Activated effector memory CD4-positive, alpha-beta T cell treated with anti-CD3 and anti-CD28 coated beads, Interleukin-2, amount 50 U/mL, for 16 hours (primary cell): ENCODE data around the gene TAOK3.
"Not testable (repeated sequence)": the region's sequence is repeated elsewhere in the genome, so short reads cannot be mapped to it uniquely, and the experiment has no call there.

ENCODE experiments used
- DNase-seq: peaks from one replicate; pipeline ENCODE4 v3.0.0-alpha.2; 2020

Gene TAOK3

DNA sequence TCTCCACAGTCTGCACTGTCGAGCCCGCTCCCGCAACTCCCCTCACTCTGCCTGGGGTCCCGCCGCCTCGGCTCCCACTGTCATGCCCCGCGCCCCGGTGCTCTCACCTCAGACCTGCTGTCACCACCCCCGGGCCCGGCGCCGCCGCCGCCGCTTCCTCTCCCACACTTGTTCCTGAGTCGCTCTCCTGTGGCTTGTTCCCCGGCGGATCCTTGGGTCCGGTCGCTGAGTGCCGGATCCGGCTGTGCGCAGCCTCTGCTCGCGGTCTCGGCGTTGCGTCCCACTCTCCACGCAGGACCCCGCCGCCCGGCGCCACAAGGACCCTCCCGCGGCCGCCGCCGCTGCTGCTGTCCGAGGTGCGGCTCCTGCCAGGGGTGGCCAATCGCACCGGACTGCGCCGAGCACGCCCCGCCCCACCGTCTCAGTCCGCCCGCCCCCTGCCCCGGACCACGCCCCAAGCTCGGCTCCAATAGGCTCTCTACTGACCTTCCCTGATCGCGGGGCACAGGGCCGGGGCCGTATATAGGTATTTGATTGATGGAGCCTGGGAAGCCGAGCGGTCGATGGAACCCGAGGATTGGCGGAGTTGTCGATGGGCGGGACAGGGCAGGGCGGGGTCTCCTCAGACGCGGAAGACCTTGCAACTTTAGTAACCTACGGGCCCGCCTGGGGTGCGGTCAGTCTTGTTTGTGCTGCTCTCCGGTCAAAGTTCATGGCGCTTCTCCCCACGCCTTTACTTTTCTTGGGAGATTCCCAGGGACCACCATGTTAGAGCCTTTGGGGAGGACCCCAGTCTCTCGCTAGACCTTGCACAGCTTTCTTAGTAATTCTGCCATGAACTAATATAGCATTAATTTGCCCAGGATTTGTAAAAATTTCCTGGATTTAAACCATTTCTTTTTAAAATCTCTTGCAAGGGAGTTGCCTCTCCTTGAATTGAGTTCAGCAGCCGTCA, at the start of gene TAOK3:
TAOK3 (minus strand) TSS at position 367 of the 955 bp plus-strand sequence. CDS start 117,340 bp downstream, outside the sequence.
- peak; percentile 99 for DNase-seq

DNA sequence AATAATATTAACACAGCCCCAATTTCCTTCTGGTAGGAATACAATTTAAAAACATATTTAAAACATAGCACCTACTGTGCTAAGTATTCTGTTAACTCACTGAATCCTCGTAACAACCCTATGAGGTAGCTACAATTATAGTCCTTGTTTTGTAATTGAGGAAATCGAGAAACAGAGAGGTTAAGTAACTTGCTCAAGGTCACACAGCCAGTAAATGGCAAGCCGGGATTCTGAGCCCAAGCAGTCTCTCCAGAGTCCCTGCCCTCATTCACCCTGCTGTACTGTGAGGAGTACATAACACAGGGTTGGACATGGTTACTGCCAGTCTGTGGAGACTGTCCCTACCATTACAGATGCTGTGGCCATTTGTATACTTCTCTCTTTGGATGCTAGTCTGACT, 48.0 kb upstream of the TAOK3 start:
- DNase-seq: no peak

DNA sequence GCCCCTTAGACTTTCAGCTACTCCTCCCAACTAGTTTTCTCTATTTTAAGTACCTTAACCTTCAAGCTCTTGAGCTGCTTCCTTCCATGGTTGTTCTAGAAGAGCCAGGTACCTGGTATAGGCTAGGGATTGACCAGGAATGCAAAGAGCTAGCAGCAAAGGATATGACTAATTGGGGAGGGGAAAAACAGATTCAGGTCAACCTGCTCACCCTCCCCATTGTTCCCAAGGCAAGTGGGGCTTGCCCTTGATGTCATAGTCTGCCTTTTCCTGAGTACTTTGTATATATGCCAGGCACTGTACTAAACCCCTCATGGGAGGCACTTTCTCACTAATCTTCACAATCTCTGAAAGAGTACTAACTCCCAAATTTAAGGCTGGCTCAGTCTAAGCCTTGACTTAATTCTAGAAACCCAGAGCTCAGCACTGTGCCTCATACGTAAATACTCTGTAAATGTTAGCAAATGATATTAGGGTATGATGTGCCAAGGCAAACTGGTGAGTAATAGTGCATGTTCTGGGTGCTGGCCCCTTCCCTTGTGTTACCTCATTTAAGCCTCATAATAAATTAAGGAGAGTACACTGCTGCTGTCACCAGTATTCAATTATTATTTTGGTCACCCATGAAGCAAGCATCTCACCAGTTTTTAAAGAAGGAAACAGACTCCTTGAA, 45.8 kb upstream of the TAOK3 start:
- DNase-seq: no peak

DNA sequence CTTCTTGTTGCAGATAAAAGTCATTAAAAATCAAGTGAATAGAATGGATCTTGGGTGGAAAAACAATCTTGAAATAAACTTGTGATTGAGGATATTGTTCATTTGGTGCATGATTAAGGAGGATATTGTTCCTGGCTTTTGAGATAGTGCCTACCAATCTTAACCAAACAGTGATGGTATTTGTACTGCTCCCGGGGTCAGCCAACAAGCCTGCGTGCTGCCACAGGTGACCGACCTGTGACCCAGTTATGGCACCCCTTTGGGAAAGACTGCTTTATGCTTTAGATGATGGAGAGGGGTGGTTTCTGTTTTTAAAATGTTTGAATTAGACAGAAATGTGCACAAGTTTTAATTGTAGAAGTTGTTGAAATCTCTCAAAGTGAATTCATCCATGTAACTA, 45.2 kb upstream of the TAOK3 start:
- DNase-seq: no peak

DNA sequence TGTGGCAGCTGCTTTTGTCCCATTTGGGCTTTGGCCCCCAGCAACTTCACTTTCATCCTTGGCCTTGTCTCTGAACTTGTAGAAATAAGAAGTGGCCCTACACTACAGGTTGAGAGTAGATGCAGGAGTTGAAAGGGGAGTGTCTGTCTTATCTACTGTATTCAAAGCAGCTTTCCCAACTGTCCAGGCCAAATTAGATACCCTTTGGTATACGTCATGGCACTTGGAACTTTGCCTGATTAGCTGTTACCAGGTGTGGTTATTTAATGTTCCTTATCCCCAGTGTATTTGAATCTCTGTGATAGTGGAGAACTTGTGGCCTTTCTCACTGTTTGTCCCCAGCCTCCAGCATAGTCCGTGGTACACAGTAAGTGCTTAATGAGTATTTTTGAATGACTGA, 37.1 kb upstream of the TAOK3 start:
- DNase-seq: no peak

DNA sequence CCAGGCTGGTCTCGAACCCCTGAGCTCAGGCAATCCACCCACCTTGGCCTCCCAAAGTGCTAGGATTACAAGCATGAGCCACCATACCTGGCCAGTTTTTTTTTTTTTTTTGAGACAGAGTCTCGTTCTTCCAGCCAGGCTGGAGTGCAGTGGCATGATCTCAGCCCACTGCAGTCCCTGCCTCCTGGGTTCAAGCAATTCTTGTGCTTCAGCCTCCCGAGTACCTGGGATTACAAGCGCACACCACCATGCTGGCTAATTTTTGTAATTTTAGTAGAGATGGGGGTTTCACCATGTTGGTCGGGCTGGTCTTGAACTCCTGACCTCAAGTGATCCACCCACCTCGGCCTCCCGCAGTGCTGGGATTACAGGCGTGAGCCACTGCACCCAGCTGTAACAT, 35.5 kb upstream of the TAOK3 start:
- DNase-seq: not testable (repeated sequence)

DNA sequence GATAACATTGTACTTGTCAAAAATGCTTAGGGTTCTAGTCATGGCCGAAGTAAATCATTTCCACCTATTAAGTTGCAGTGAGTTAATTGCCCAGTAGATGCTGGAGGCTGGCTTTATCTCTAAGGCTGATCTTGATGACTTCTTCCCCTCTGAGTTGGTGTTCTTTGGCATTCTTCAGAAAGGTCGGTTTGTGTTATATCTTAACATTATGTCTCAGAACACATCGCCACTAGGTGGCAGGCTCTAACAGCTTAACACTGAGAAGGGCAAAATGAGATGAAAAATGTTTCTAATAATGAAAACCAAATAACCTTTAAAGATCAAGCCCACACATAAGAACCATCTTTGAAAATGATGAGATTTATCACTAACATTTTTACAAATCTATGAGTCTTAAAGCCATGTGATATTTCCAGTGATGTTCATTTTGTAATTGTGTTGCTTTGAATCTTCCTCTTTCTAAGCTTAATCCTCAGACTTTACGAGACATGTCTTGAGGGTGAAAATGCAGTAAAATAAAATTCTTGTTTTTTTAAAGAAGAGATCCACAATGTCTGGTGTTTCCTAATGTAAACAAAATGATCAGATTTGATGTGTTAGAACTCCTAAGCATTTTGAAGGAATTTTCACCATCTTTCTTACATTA, 32.3 kb upstream of the TAOK3 start:
- DNase-seq: peak; percentile 78

DNA sequence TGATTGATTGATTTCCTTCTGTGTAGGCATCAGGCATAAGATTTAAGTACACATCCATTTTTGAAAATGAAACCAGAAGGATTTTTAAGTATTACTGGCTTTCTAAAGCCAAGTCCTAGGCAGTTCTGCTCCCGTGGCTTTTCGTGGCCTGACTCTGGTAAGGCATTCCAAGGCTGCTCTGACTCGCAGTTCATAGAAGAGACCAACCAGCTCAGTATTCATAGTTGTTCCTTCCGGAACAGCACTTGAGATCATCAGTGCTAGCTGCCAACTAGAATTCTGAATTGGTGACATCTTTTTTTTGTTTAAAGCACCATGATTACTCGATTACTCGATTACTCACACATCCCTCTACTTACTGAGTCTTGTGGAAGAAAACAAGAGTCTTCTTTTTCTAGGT, 29.5 kb upstream of the TAOK3 start:
- no peak for DNase-seq

DNA sequence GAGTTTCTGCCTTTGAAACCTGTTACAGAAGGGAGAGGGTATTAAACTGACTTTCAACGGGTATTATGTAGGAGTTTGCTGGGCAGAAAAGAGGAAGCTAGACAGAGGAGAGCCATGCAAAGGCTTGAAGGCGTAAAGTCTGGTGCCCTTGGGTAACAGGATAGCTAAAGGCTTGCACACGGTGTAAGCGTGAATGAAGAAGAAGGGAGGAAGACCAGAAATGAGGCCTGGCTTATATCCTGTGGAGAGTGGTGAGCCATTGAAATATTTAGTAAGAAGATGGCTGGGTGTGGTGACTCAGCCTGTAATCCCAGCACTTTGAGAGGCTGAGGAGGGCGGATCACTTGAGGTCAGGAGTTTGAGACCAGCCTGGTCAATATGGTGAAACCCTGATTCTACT, 26.2 kb upstream of the TAOK3 start:
- no peak for DNase-seq

DNA sequence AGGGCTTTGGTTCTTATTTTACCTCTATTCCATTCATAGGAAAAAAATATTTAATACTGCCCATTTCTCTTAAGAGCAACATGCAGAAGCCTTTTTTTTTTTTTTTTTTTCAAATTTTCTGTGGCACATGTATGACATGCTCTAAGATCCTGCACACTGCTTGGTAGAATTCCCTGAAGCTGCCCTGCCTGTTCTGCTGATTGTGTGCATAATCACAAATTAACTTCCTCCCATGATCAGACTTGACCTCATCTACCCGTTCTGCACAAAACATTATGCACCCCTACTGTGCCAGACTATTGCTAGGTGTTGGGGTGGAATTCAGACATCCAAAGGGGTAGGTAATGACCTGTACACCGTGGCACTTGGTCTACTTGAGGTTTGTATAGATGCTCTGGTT, 25.8 kb upstream of the TAOK3 start:
- DNase-seq: no peak

DNA sequence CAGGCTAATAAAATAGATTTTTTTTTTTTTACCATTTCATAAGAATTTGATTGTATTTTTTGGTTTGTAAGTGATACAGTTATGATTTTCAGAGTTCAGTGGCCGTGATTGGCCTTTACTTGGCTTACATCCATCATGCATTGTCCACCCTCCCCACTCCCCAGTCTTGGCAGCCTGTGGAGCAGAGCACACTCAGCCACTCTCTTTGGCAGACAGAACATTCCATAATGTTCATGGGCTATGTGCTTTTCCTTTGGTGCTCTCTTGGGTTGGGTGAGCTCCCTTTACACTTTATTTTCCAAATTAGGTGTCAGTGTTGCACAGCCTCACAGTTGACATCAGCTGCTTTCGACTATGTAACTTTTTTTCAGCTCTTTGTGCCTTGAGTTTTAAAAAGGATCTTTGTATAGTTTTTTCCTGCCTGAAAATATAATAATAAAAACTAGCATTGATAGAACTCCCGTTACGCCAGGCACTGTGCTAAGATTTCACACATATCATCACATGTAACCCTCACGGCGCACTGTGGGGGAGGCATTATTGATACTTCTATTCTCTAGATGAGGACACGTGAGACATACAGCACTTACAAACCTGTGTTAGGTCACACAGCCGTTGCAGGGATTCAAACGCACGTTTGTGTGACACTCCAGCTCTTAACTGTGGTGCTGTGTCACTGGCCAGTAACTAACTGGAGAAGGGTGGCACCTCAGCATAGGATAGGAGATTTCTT, 25.2 kb upstream of the TAOK3 start:
- no peak for DNase-seq

DNA sequence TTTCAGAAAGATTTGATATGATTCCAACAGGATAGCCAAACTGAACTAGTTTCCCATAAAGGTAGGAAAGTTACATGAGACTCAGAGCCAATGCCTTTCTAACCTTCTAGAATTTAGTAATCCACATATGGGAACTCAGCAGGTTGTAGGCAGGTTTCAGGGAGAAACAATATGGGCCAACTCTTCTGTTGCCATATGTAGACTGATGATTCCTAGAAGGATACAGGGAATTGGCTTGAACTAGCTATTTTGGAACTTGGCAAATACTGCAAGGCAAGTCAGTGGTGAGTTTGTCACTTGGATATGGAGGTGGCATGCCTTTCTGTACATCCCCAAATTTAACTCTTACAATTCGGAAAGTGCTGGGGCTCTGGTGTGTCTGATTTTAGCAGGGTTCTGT, 19.1 kb upstream of the TAOK3 start:
- DNase-seq: no peak

DNA sequence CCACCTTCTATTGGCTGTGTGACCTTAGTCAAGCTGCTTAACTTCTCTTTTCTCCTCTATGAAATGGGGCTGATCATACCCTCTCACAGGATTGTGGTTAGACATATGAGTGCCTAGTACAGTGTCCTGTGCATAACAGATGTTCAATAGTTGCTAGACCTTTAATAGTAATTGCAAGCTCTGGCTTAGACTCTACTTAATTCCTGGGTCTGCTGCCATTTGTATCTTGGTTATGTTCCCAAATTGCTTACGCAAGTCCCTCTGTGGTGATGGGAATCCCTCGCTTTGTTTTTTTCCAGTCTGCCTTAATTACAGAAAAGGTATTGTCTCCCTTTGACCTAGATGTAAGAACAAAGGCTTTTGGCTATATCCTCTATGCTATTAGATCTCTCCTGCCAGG, 18.7 kb upstream of the TAOK3 start:
- no peak for DNase-seq

DNA sequence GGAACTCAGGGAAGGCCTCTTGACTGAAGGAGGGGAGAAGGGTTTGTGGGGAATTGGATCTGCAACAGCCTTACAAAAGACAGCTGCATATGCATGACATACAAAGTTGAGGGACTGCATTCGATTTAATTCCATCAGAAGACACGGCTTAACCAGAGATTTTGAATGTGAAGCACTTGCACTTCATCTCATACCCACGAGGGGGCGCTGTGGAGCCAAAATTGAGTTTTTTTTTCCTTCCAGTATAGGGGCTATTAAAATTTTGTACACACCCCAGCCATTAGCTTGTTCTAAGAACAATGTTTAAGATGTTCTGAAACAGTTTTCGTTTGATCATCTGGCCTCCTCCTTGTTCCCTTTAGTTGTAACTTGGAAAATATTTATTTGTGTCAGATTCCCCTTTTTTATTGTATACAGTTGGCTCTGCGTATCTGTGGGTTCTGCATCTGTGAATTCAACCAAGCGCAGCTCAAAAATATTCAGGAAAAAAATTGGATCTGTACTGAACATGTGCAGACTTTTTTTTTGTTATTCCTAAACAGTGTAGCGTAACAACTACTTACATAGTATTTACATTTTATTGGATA, 5.3 kb upstream of the TAOK3 start:
- peak; percentile 92 for DNase-seq

DNA sequence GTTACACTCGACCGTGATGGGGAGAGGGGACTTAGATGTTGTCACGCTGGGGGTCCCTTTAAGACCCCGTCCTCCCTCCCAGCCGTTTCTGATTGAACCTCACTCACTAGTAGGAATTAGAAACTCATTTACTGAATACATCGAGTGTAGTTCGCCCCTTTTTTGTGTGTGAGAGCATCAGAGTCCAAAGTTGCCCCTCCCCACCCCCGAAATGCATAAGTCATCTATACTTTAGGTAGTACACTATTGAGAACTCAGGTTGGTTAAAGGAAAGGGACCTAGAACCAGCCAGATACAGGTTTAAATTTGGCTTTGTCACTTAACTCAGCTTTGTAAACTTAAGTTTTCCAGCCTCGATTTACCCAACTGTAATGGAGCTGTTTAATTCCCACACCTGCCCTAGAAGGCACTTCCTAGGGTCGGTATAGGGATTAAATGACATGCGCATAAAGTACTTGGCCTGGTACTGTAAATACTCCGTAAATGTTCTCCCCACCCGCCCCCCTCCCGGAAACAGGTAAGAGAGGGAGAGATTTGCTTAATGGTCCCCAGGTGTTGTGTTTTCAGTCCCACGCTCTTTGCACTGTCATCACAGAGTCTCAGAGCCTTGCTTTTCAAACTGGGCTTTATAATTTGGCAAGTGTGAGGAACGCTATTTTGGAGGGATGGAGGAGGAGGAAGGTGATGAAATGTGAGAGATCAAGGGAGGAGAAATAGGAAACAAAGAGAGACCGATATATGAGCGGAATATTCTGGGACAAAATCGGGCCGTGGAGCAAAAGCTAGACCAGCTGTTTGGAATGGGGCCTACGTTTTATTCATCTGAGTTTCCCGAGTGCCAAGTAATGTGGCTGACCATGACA, 4.5 kb upstream of the TAOK3 start:
- DNase-seq: no peak

DNA sequence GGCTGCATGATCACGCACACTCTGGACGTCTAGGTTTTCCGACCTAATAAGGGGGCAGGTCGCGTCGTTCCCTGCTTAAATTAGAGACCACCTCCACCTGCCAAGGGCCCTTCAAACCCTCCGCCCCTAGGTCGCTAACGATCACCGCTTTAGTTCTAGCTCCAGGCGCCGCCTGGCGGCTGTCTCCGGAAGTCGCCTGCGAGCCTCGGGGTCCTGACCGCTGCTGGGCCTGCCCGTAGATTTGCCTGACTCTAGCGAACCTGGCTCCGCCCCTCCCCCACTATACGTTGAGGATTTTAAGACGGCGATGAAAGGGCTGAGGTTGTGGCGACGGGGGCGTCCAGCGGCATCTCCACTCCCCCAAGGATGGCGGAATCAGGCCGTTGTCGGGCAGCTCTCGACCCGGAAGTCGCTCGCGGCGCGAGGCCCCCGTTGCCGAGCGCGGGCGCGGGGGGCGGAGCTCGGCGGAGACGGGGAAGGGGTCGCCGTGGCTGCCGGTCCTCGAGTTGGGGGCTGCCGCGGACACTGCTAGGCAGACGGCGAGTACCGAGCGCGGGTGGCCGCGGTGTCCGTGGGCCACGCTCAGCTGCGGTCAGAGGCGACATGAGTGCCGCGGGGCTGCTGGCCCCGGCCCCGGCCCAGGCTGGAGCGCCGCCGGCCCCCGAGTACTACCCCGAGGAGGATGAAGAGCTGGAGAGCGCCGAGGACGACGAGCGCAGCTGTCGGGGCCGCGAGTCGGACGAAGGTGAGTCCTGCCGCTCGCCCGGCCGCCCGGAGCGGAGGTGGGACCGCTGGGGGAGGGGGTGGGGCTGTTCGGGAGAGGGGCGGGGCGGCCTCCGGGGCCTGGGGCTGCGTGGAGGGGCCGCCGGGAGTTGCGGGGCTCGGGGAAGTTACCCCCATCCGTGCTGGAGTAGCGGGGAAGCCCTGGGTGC, 3.6 kb upstream of the TAOK3 start, which contains the start of gene SUDS3:
SUDS3 (plus strand) TSS at position 467 of the 932 bp plus-strand sequence; CDS start at position 604, 137 bp downstream.
- DNase-seq: peak; percentile 98

DNA sequence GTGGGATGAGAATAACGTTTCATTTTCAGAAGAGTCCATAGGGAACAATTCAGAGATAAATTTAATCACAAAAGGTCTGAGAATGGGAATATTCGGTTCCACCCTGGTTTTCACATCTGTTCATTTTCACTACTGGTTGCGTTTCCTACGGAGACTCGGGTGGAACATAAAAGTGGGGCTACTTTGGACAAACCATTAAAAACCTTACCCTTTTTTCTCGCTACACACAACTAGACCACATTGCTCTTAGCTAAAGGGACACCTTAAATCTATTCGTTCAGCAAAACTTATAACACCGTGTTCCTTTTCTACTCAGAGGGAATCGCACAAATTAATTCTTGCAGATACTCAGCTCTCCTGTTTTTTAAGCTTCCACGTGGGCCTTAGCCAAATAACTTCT, 2.6 kb upstream of the TAOK3 start:
- no peak for DNase-seq

DNA sequence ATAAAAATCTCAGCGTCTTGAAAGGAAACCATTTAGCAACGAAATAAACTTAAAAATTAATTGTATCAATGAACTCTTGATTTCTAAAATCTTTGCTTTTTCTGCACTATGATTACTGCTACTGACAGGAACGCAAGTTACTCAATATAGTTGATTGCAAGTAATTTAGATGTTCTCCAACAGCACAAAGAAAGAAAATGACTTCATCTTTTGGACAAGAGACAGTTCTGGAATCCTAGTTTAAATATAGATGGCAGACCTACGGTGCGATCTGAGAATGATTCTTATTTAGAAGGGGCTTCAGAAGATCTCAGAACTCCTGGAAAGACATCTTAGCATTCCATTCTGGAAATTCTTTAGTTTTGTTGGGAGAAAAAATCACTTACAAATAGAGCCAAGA, 2.2 kb upstream of the TAOK3 start:
- DNase-seq: no peak

DNA sequence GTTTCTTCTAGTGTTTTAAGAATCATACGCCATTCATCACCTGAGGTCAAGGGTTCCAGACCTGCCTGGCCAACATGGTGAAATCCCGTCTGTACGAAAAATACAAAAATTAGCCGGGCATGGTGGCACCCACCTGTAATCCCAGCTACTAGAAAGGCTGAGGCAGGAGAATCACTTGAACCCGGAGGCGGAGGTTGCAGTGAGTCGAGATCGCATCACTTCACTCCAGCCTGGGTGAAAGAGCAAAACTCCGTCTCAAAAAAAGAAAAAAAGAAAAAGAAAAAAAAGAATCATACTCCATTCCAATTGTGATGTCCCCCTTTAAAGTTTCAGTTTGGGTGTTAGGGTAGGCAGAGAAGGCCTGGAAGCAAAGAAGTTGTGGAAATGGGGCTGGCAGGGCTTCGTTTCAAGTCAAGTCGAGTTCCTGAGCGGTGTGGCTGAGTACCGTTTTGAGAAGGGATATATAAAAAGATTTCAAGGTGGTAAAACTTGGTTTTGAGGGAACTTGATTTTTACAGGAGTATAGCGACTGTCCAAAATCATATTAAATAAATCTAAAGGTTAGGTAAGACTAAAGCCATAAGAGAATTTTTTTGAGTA, 1.5 kb upstream of the TAOK3 start:
- no peak for DNase-seq

DNA sequence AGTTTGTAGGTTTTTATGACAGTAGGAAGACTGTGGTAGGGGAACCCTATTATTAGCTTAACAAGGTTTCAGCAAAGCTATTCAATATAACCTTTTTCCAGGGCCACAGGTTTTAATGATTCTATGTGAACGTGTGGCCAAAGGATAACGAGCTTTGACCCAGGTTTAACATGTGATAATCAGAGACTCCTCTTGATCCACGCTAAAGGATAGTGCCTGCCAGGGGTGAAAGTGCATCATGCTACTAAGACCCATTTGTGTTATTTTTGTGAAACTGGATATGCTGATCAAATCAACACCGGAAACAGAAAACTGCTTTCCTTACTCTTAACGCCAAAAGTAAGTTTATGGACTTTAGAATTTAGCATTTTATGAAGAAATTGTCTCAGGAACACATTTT, 909 bp upstream of the TAOK3 start:
- no peak for DNase-seq
